Vagina (tissue), 2 donors: ENCODE results near the gene LRRC51. TPM values are rescaled to one million over a fixed set of nuclear protein-coding genes. Genes with fewer than 3 reads are reported as not detected.
A peak's percentile ranks its signal among the peaks of the same experiment; 100 is the strongest.

Experiments used
- DNase-seq, 2 donors: peaks; one replicate each; pipeline ENCODE4 v3.0.0-alpha.2; 2017; ENCODE audit errors: extremely low spot score in 2 of 2
- H3K27ac ChIP-seq: fragments of 200-600 bp; sonication (generic); one replicate; pipeline ENCODE4 v1.5.1; 2019
- H3K27me3 ChIP-seq: fragments of 200-600 bp; sonication (generic); one replicate; pipeline ENCODE4 v1.5.1; 2019
- H3K36me3 ChIP-seq, 2 donors: fragments of 200-600 bp; sonication (generic); one replicate each; pipeline ENCODE4 v1.5.1; 2017 to 2019
- H3K4me1 ChIP-seq: fragments of 200-600 bp; sonication (generic); one replicate; pipeline ENCODE4 v1.5.1; 2019
- H3K4me3 ChIP-seq, 2 donors: fragments of 200-600 bp; sonication (generic); 1 replicate in 1 of 2; 2 replicates in 1 of 2; pipeline ENCODE4 v1.5.1; 2016 to 2019
- H3K9me3 ChIP-seq: fragments of 200-600 bp; sonication (generic); one replicate; pipeline ENCODE4 v1.5.1; 2019
- CTCF ChIP-seq, 3 experiments: fragments of 450-650 bp in 2 of 3; fragments of 200-600 bp in 1 of 3; sonication (generic) in 1 of 3; IDR thresholded peaks; one replicate each; pipeline ENCODE4 v1.5.1; 2017 to 2019; ENCODE audit warnings: antibody characterized with exemption in 3 of 3, mild to moderate bottlenecking in 2 of 3, moderate library complexity in 2 of 3
- POLR2A ChIP-seq, 2 donors: fragments of 450-650 bp; IDR thresholded peaks; one replicate each; pipeline ENCODE4 v1.6.1; 2017; ENCODE audit warnings: antibody characterized with exemption in 2 of 2, mild to moderate bottlenecking in 2 of 2, moderate library complexity in 2 of 2
- POLR2AphosphoS5 ChIP-seq, 2 donors: sonication (generic); formaldehyde crosslinking; IDR thresholded peaks; one replicate each; pipeline ENCODE4 v1.9.0; 2017; ENCODE audit warnings: antibody characterized with exemption in 2 of 2, mild to moderate bottlenecking in 2 of 2, low read depth in 1 of 2; ENCODE audit not compliant: insufficient read depth in 1 of 2
- intact Hi-C: fragments of 100-400 bp; cut with DNase I; formaldehyde crosslinking; loops from one replicate; pipeline ENCODE4 v1.15.1; 2023
- total RNA-seq: library from RNA; depleted of rRNA; stranded (reverse); fragments of >200 nt; gene quantifications from one replicate; pipeline ENCODE4 v1.2.3, GENCODE V29; 2016

Gene LRRC51
- total RNA-seq, 1 donor from 2014 or later = 5.6 TPM

- no peaks in the 10 kb centered on the region for H3K27me3 ChIP-seq
- peaks cover 0 to 6% of the 10 kb centered on the region in 2 donors for H3K36me3 ChIP-seq
- H3K9me3 ChIP-seq = no peaks in the 10 kb centered on the region
- H3K27ac ChIP-seq = peak within 1 kb of the TSS; percentile 97
- intact Hi-C loops = no loop called here
- peak within 1 kb of the TSS; percentile 47 to 58 for H3K4me3 ChIP-seq
- DNase-seq = peak; percentile 98 to 100
- TF ChIP-seq POLR2A (IDR thresholded peaks at IDR 0.05) = peak; percentile 94 to 95
- peak in 1 of 3 experiments; percentile 4 for TF ChIP-seq CTCF (IDR thresholded peaks at IDR 0.05)
- peak; percentile 88 to 93 for TF ChIP-seq POLR2AphosphoS5 (IDR thresholded peaks at IDR 0.05; ENCODE audit: insufficient read depth in 1 of 2, low read depth in 1 of 2)
- peaks cover 21% of the 10 kb centered on the region for H3K4me1 ChIP-seq
Observed at GRCh38 chr11:72112143-72112977, 31.7 kb downstream of the LRRC51 start, which contains the start of gene ANAPC15. Gene ANAPC15 (minus strand): TSS chr11:72112695. CDS start chr11:72111276, 1,419 bp downstream.

- TF ChIP-seq CTCF (IDR thresholded peaks at IDR 0.05) (no peak), POLR2AphosphoS5 (IDR thresholded peaks at IDR 0.05; ENCODE audit: insufficient read depth in 1 of 2, low read depth in 1 of 2) (peak in 1 of 2 donors; percentile 26), POLR2A (IDR thresholded peaks at IDR 0.05) (no peak)
Observed at GRCh38 chr11:72112978-72113808, 32.5 kb downstream of the LRRC51 start.

GRCh38 chr11:72114570-72114969 lies 33.9 kb downstream of the LRRC51 start:
- no peak overlapping the region for H3K4me3 ChIP-seq
- H3K9me3 ChIP-seq = no peaks in the 10 kb centered on the region
- peaks cover 21% of the 10 kb centered on the region for H3K4me1 ChIP-seq
- intact Hi-C loops = no loop called here
- no peaks in the 10 kb centered on the region for H3K36me3 ChIP-seq
- no peak overlapping the region for H3K27ac ChIP-seq
- no peak for TF ChIP-seq POLR2AphosphoS5 (IDR thresholded peaks at IDR 0.05; ENCODE audit: insufficient read depth in 1 of 2, low read depth in 1 of 2)
- no peak for TF ChIP-seq POLR2A (IDR thresholded peaks at IDR 0.05)
- no peak for TF ChIP-seq CTCF (IDR thresholded peaks at IDR 0.05)
- no peaks in the 10 kb centered on the region for H3K27me3 ChIP-seq
- no peak for DNase-seq

More at GRCh38 chr11:72112978-72113808, 32.5 kb downstream of the LRRC51 start:
- no peak for DNase-seq
- intact Hi-C loops = no loop called here
- no peaks in the 10 kb centered on the region for H3K9me3 ChIP-seq
- peak overlapping the region; percentile 97 for H3K27ac ChIP-seq
- H3K4me1 ChIP-seq = peaks cover 21% of the 10 kb centered on the region
- peak overlapping the region; percentile 47 to 58 for H3K4me3 ChIP-seq
- no peaks in the 10 kb centered on the region for H3K27me3 ChIP-seq
- H3K36me3 ChIP-seq = peaks cover 0 to 5% of the 10 kb centered on the region in 2 donors

GRCh38 chr11:72116019-72116755 lies 35.5 kb downstream of the LRRC51 start:
- H3K36me3 ChIP-seq = no peaks in the 10 kb centered on the region
- intact Hi-C loops = no loop called here
- TF ChIP-seq POLR2AphosphoS5 (IDR thresholded peaks at IDR 0.05; ENCODE audit: insufficient read depth in 1 of 2, low read depth in 1 of 2) (no peak), CTCF (IDR thresholded peaks at IDR 0.05) (no peak), POLR2A (IDR thresholded peaks at IDR 0.05) (no peak)
- H3K27ac ChIP-seq = no peak overlapping the region
- no peaks in the 10 kb centered on the region for H3K27me3 ChIP-seq
- peaks cover 16% of the 10 kb centered on the region for H3K4me1 ChIP-seq
- DNase-seq = no peak
- H3K9me3 ChIP-seq = no peaks in the 10 kb centered on the region
- H3K4me3 ChIP-seq = no peak overlapping the region
